Measurements from ENCODE around the gene KLHDC7B. TPM values are rescaled to one million over a fixed set of nuclear protein-coding genes. Genes with fewer than 3 reads are reported as not detected.

KLHDC7B gene
- total and polyA plus RNA-seq, 2 of the 13 experiments (the other 11 are each of a cell fraction or from before 2014, with no cell fraction given), result 0.11 TPM; not detected in 1

DNA sequence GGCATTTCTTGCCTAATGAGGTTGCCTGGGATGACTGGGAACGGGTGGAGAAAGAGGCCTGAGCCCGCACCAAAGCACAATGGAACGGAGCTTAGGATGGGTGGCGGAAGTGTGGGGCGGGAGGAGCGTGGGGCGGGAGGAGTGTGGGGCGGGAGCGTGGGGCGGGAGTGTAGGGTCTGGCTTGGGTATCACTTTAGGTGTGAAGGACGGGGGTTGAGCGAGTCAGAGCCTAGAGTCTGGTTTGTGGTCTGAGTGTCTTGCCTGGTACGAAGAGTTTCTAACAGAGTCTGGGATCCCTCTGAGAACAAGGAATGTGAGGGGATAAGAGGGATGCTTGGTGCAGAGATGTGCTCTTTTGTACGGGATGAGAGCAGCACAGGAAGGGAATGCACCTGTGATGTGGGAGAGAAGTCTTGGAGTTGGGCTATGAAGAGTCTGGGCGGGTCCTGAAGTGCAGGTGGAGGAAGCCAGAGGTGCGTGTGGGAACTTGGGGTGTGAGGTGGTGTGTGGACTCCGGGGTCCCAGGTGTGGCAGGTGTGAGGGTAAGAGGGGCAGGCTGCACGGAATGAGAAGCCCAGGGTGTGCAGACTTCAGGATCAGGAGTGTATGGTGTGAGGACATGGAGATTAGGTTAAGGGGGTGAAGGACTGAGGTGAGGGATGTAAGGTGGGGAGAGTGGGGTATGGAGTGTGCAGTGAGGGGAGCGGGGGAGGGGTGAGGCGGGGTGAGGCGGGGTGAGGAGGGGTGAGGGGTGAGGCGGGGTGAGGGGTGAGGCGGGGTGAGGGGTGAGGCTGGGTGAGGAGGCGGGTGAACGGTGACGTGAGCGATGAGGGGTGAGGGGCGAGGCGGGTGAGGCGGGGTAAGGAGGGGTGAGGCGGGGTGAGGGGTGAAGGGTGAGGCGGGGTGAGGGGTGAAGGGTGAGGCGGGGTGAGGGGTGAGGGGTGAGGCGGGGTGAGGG is 16.0 kb downstream of the KLHDC7B start (continued):
- TF ChIP-seq ZNF296 (CRISPR knock-in tag; conservative IDR thresholded peaks at IDR 0.05), result no peak
- TF ChIP-seq ATF7-NPFF (CRISPR knock-in tag; IDR thresholded peaks at IDR 0.05; ENCODE audit: low read depth), result no peak
- TF ChIP-seq MTA1 (CRISPR knock-in tag; IDR thresholded peaks at IDR 0.05; ENCODE audit: borderline replicate concordance), result no peak
- no peak for TF ChIP-seq REXO4 (CRISPR knock-in tag; IDR thresholded peaks at IDR 0.05; ENCODE audit: borderline replicate concordance)
- TF ChIP-seq SP1 (IDR thresholded peaks at IDR 0.05), result no peak
- no peak for TF ChIP-seq SP1 (CRISPR knock-in tag; IDR thresholded peaks at IDR 0.05)
- no peak for TF ChIP-seq ZNF570 (CRISPR knock-in tag; IDR thresholded peaks at IDR 0.05; ENCODE audit: borderline replicate concordance)
- TF ChIP-seq, protein P1, sequence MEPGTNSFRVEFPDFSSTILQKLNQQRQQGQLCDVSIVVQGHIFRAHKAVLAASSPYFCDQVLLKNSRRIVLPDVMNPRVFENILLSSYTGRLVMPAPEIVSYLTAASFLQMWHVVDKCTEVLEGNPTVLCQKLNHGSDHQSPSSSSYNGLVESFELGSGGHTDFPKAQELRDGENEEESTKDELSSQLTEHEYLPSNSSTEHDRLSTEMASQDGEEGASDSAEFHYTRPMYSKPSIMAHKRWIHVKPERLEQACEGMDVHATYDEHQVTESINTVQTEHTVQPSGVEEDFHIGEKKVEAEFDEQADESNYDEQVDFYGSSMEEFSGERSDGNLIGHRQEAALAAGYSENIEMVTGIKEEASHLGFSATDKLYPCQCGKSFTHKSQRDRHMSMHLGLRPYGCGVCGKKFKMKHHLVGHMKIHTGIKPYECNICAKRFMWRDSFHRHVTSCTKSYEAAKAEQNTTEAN (CRISPR knock-in tag; conservative IDR thresholded peaks at IDR 0.05), result no peak
- TF ChIP-seq ZMYM4 (CRISPR knock-in tag; IDR thresholded peaks at IDR 0.05), result no peak
- no peak for TF ChIP-seq ZBTB21 (CRISPR knock-in tag; IDR thresholded peaks at IDR 0.05)
